NCI-H510A (cell line): Measurements from ENCODE around the gene CLCN3.
A peak's percentile ranks its signal among the peaks of the same experiment; 100 is the strongest.
"Not testable (repeated sequence)": the region's sequence is repeated elsewhere in the genome, so short reads cannot be mapped to it uniquely, and the experiment has no call there.

Experiments used
- DNase-seq: peaks from one replicate; lab custom pipeline; 2025; lab: John Stamatoyannopoulos, UW

CLCN3 gene

GRCh38 chr4:169618286-169618685, 2.1 kb upstream of the CLCN3 start:
- DNase-seq, result no peak

GRCh38 chr4:169618986-169619385, 1.4 kb upstream of the CLCN3 start:
- DNase-seq, result no peak

- peak; percentile 8 for DNase-seq
Measured at GRCh38 chr4:169619518-169619957, 840 bp upstream of the CLCN3 start.

- DNase-seq, result no peak
Measured at GRCh38 chr4:169620880-169621248, 486 bp downstream of the CLCN3 start.

GRCh38 chr4:169621731-169622492, 1.5 kb downstream of the CLCN3 start:
- DNase-seq, result no peak

- DNase-seq, result no peak
Measured at GRCh38 chr4:169622566-169622965, 2.2 kb downstream of the CLCN3 start.

- DNase-seq, result not testable (repeated sequence)
Measured at GRCh38 chr4:169624012-169624411, 3.6 kb downstream of the CLCN3 start.

- DNase-seq, result no peak
Measured at GRCh38 chr4:169625886-169626285, 5.5 kb downstream of the CLCN3 start.

- DNase-seq, result no peak
Measured at GRCh38 chr4:169626331-169627282, 6.2 kb downstream of the CLCN3 start.

GRCh38 chr4:169627307-169627706, 6.9 kb downstream of the CLCN3 start:
- no peak for DNase-seq

GRCh38 chr4:169628579-169628978, 8.2 kb downstream of the CLCN3 start:
- no peak for DNase-seq

- no peak for DNase-seq
Measured at GRCh38 chr4:169630069-169630468, 9.7 kb downstream of the CLCN3 start.

- DNase-seq, result no peak
Measured at GRCh38 chr4:169632896-169633295, 12.5 kb downstream of the CLCN3 start.

- peak; percentile 11 for DNase-seq
Measured at GRCh38 chr4:169634975-169635374, 14.6 kb downstream of the CLCN3 start.

- DNase-seq, result no peak
Measured at GRCh38 chr4:169640261-169640870, 20.0 kb downstream of the CLCN3 start.

GRCh38 chr4:169644802-169645201, 24.4 kb downstream of the CLCN3 start:
- DNase-seq, result no peak

- no peak for DNase-seq
Measured at GRCh38 chr4:169645627-169646026, 25.2 kb downstream of the CLCN3 start.

- no peak for DNase-seq
Measured at GRCh38 chr4:169649545-169650226, 29.3 kb downstream of the CLCN3 start.

GRCh38 chr4:169650227-169650936, 30.0 kb downstream of the CLCN3 start:
- no peak for DNase-seq

- no peak for DNase-seq
Measured at GRCh38 chr4:169652535-169652934, 32.2 kb downstream of the CLCN3 start.

- no peak for DNase-seq
Measured at GRCh38 chr4:169655401-169655800, 35.0 kb downstream of the CLCN3 start.
